Measurements from ENCODE around the gene GTPBP3.

- TF ChIP-seq CTCF (conservative IDR thresholded peaks at IDR 0.05; ENCODE audit: low read length) = peak; percentile 53
- TF ChIP-seq EZH2phosphoT487 (IDR thresholded peaks at IDR 0.05; ENCODE audit: borderline replicate concordance) = no peak
These were observed 34.0 kb upstream of the GTPBP3 start, which contains the start of gene ABHD8 for GRCh38 chr19:17303167-17303939.
